ENCODE data around the gene ZNF513.

The ZNF513 gene

GRCh38 chr2:27379836-27380625 lies 503 bp downstream of the ZNF513 start:
- ATAC-seq, result peak; percentile 9
- 0 out of 2 replicates have a peak, but pooled peaks have one; percentile 5 for TF ChIP-seq ZNF70 (CRISPR knock-in tag; IDR thresholded peaks at IDR 0.05)
- TF ChIP-seq CSRNP3 (CRISPR knock-in tag; IDR thresholded peaks at IDR 0.05), result peak; percentile 73; the same call in 1 of the 2 replicates
- TF ChIP-seq CREB5 (CRISPR knock-in tag; IDR thresholded peaks at IDR 0.05; ENCODE audit: low read depth), result no peak; the same call in 1 of the 2 replicates
- no peak for TF ChIP-seq TCF4 (CRISPR knock-in tag; IDR thresholded peaks at IDR 0.05; ENCODE audit: borderline replicate concordance)
- 0 out of 2 replicates have a peak, but pooled peaks have one; percentile 81 for TF ChIP-seq POU6F1 (CRISPR knock-in tag; IDR thresholded peaks at IDR 0.05; ENCODE audit: borderline replicate concordance, low read depth)
- peak; percentile 65; the same call in 1 of the 2 replicates for TF ChIP-seq GLIS3 (CRISPR knock-in tag; IDR thresholded peaks at IDR 0.05)
- TF ChIP-seq ARNTL (CRISPR knock-in tag; IDR thresholded peaks at IDR 0.05; ENCODE audit: borderline replicate concordance, low read depth), result peak; percentile 47; the same call in 1 of the 2 replicates
- TF ChIP-seq ESRRG (CRISPR knock-in tag; IDR thresholded peaks at IDR 0.05), result 0 out of 2 replicates have a peak, but pooled peaks have one; percentile 22
- no peak for TF ChIP-seq ZC3H10 (CRISPR knock-in tag; IDR thresholded peaks at IDR 0.05)

GRCh38 chr2:27379383-27379835 lies 1.1 kb downstream of the ZNF513 start:
- no peak; the same call in 2 of the 3 replicates for ATAC-seq
- TF ChIP-seq CSDC2 (CRISPR knock-in tag; IDR thresholded peaks at IDR 0.05) (no peak), ARNTL (CRISPR knock-in tag; IDR thresholded peaks at IDR 0.05; ENCODE audit: borderline replicate concordance, low read depth) (no peak), BACH2 (CRISPR knock-in tag; IDR thresholded peaks at IDR 0.05; ENCODE audit: borderline replicate concordance) (no peak)

GRCh38 chr2:27378809-27379290 lies 1.7 kb downstream of the ZNF513 start:
- ATAC-seq, result no peak
- TF ChIP-seq ZNF70 (CRISPR knock-in tag; IDR thresholded peaks at IDR 0.05), result no peak
- TF ChIP-seq OSR1 (CRISPR knock-in tag; IDR thresholded peaks at IDR 0.05), result no peak
- no peak for TF ChIP-seq CSRNP3 (CRISPR knock-in tag; IDR thresholded peaks at IDR 0.05)
- no peak for TF ChIP-seq ZNF565 (CRISPR knock-in tag; conservative IDR thresholded peaks at IDR 0.05; ENCODE audit: low read depth)
- TF ChIP-seq ISL1 (CRISPR knock-in tag; IDR thresholded peaks at IDR 0.05), result no peak
- no peak for TF ChIP-seq ZFP30 (CRISPR knock-in tag; IDR thresholded peaks at IDR 0.05)
- no peak for TF ChIP-seq ZNF8 (CRISPR knock-in tag; IDR thresholded peaks at IDR 0.05)
- TF ChIP-seq BACH2 (CRISPR knock-in tag; IDR thresholded peaks at IDR 0.05; ENCODE audit: borderline replicate concordance), result no peak

- peak; percentile 9 for ATAC-seq
- no peak for TF ChIP-seq ISL1 (CRISPR knock-in tag; IDR thresholded peaks at IDR 0.05)
- no peak for TF ChIP-seq ZC3H10 (CRISPR knock-in tag; IDR thresholded peaks at IDR 0.05)
- no peak for TF ChIP-seq BACH2 (CRISPR knock-in tag; IDR thresholded peaks at IDR 0.05; ENCODE audit: borderline replicate concordance)
- TF ChIP-seq TSHZ2 (CRISPR knock-in tag; IDR thresholded peaks at IDR 0.05), result no peak
- TF ChIP-seq ZFP3 (CRISPR knock-in tag; IDR thresholded peaks at IDR 0.05), result no peak
- TF ChIP-seq ZNF8 (CRISPR knock-in tag; IDR thresholded peaks at IDR 0.05), result no peak
- no peak for TF ChIP-seq POU6F1 (CRISPR knock-in tag; IDR thresholded peaks at IDR 0.05; ENCODE audit: borderline replicate concordance, low read depth)
- TF ChIP-seq ZFP30 (CRISPR knock-in tag; IDR thresholded peaks at IDR 0.05), result no peak
- no peak for TF ChIP-seq CSRNP3 (CRISPR knock-in tag; IDR thresholded peaks at IDR 0.05)
- no peak for TF ChIP-seq GLIS3 (CRISPR knock-in tag; IDR thresholded peaks at IDR 0.05)
- TF ChIP-seq CSDC2 (CRISPR knock-in tag; IDR thresholded peaks at IDR 0.05), result no peak
- no peak for TF ChIP-seq OSR1 (CRISPR knock-in tag; IDR thresholded peaks at IDR 0.05)
- no peak for TF ChIP-seq RARB (CRISPR knock-in tag; IDR thresholded peaks at IDR 0.05)
These were observed 2.3 kb downstream of the ZNF513 start for GRCh38 chr2:27378096-27378808.

All from SK-N-SH treated with all-trans-retinoic acid at 6 μM for 48 hours (cell line).